Panc1 (cell line): ENCODE measurements around the gene SH3D19.

ENCODE experiments used
- CTCF ChIP-seq: fragments of 450-650 bp; IDR thresholded peaks from 2 replicates; pipeline ENCODE4 v1.5.1; 2017; ENCODE audit warnings: mild to moderate bottlenecking
- SIN3A ChIP-seq: IDR thresholded peaks from 2 replicates; pipeline ENCODE4 v1.6.1; 2012; ENCODE audit warnings: low read depth, mild to moderate bottlenecking, low read length, moderate library complexity, borderline replicate concordance; ENCODE audit not compliant: insufficient read depth

DNA sequence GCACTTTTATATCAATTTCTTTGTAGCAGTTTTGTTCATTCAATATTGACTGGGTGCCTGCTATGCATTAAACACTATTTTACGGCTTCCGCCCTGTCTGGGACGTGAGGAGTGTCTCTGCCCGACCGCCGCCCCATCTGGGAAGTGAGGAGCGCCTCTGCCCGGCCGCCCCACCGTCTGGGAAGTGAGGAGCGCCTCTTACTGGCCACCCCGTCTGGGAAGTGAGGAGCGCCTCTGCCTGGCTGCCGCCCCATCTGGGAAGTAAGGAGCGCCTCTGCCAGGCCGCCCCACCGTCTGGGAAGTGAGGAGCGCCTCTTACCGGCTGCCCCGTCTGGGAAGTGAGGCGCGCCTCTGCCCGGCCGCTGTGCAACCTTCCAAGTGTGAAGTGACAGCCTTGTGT lies 157.8 kb downstream of the SH3D19 start:
- TF ChIP-seq CTCF (no peak), SIN3A (no peak)
